H9 (cell line): ENCODE data around the gene WDFY1. TPM values are rescaled to one million over a fixed set of nuclear protein-coding genes. Genes with fewer than 3 reads are reported as not detected.

Source experiments
- DNase-seq: peaks from one replicate; pipeline ENCODE4 v3.0.0-alpha.2; 2017
- H2AFZ ChIP-seq: one replicate; pipeline ENCODE4 v1.6.1; 2013; ENCODE audit warnings: mild to moderate bottlenecking, low read length, control low read depth, moderate library complexity
- H2AK5ac ChIP-seq: 2 replicates; pipeline ENCODE4 v1.6.1; 2013; ENCODE audit warnings: low read length, control low read depth, mixed read lengths; ENCODE audit not compliant: insufficient read length
- H2BK120ac ChIP-seq: one replicate; pipeline ENCODE4 v1.6.1; 2013; ENCODE audit warnings: low read depth, mild to moderate bottlenecking, low read length, control low read depth, inconsistent platforms; ENCODE audit not compliant: poor library complexity, severe bottlenecking
- H2BK12ac ChIP-seq: 2 replicates; pipeline ENCODE4 v1.6.1; 2013; ENCODE audit warnings: low read length, control low read depth, mixed read lengths, low read depth; ENCODE audit not compliant: insufficient read length
- H2BK15ac ChIP-seq: 2 replicates; pipeline ENCODE4 v1.6.1; 2013; ENCODE audit warnings: low read depth, low read length, control low read depth
- H2BK20ac ChIP-seq: one replicate; pipeline ENCODE4 v1.6.1; 2013; ENCODE audit warnings: low read depth, mild to moderate bottlenecking, low read length, control low read depth, inconsistent platforms; ENCODE audit not compliant: poor library complexity, severe bottlenecking
- H2BK5ac ChIP-seq: 2 replicates; pipeline ENCODE4 v1.6.1; 2013; ENCODE audit warnings: low read length, control low read depth, mixed read lengths; ENCODE audit not compliant: insufficient read length
- H3K14ac ChIP-seq: 2 replicates; pipeline ENCODE4 v1.6.1; 2013; ENCODE audit warnings: low read length, control low read depth; ENCODE audit not compliant: insufficient read depth
- H3K18ac ChIP-seq: 2 replicates; pipeline ENCODE4 v1.6.1; 2013; ENCODE audit warnings: low read depth, mild to moderate bottlenecking, mixed read lengths, low read length, control low read depth; ENCODE audit not compliant: insufficient read length
- H3K23ac ChIP-seq: 2 replicates; pipeline ENCODE4 v1.6.1; 2013; ENCODE audit warnings: low read length, control low read depth, mixed read lengths, low read depth; ENCODE audit not compliant: insufficient read length
- H3K23me2 ChIP-seq: 2 replicates; pipeline ENCODE4 v1.6.1; 2013; ENCODE audit warnings: low read depth, mild to moderate bottlenecking, mixed read lengths, low read length, control low read depth; ENCODE audit not compliant: insufficient read length, poor library complexity, severe bottlenecking
- H3K27ac ChIP-seq: 2 replicates; pipeline ENCODE4 v1.5.1; 2013; ENCODE audit warnings: low read length, control low read depth, mixed read lengths, low read depth; ENCODE audit not compliant: insufficient read length
- H3K27me3 ChIP-seq: 2 replicates; pipeline ENCODE4 v1.6.1; 2013; ENCODE audit warnings: low read length, control low read depth, inconsistent platforms; ENCODE audit not compliant: insufficient read depth
- H3K4ac ChIP-seq: 2 replicates; pipeline ENCODE4 v1.6.1; 2013; ENCODE audit warnings: low read depth, mild to moderate bottlenecking, control low read depth, inconsistent platforms, low read length, moderate library complexity
- H3K4me1 ChIP-seq: 2 replicates; pipeline ENCODE4 v1.6.1; 2013; ENCODE audit warnings: low read length, control low read depth, inconsistent platforms; ENCODE audit not compliant: insufficient read depth
- H3K4me2 ChIP-seq: 2 replicates; pipeline ENCODE4 v1.6.1; 2013; ENCODE audit warnings: low read length, control low read depth, mixed read lengths; ENCODE audit not compliant: insufficient read length, insufficient read depth
- H3K56ac ChIP-seq: 2 replicates; pipeline ENCODE4 v1.6.1; 2013; ENCODE audit warnings: low read depth, mild to moderate bottlenecking, mixed read lengths, low read length, control low read depth; ENCODE audit not compliant: insufficient read length
- H3K79me1 ChIP-seq: 2 replicates; pipeline ENCODE4 v1.6.1; 2013; ENCODE audit warnings: low read depth, mild to moderate bottlenecking, moderate library complexity, low read length, control low read depth, inconsistent platforms; ENCODE audit not compliant: insufficient read depth, poor library complexity, severe bottlenecking
- H3K79me2 ChIP-seq: 2 replicates; pipeline ENCODE4 v1.6.1; 2013; ENCODE audit warnings: low read length, control low read depth, inconsistent platforms; ENCODE audit not compliant: insufficient read depth
- H3K9ac ChIP-seq: 2 replicates; pipeline ENCODE4 v1.6.1; 2013; ENCODE audit warnings: low read length, control low read depth, mixed read lengths; ENCODE audit not compliant: insufficient read length; ENCODE audit errors: extremely low read depth
- H3K9me3 ChIP-seq: one replicate; pipeline ENCODE4 v1.6.1; 2013; ENCODE audit warnings: low read depth, low read length, inconsistent platforms; ENCODE audit not compliant: control insufficient read depth
- H3T11ph ChIP-seq: one replicate; pipeline ENCODE4 v1.6.1; 2013; ENCODE audit warnings: mild to moderate bottlenecking, low read length, control low read depth, inconsistent platforms
- H4K20me1 ChIP-seq: one replicate; pipeline ENCODE4 v1.6.1; 2013; ENCODE audit not compliant: control insufficient read depth, insufficient read length, insufficient read depth
- H4K5ac ChIP-seq: 2 replicates; pipeline ENCODE4 v1.6.1; 2013; ENCODE audit warnings: low read depth, mild to moderate bottlenecking, mixed read lengths, low read length, control low read depth; ENCODE audit not compliant: insufficient read length
- H4K8ac ChIP-seq: replicated peaks from 2 replicates; pipeline ENCODE4 v1.6.1; 2013; ENCODE audit warnings: low read length, control low read depth, mixed read lengths, low read depth; ENCODE audit not compliant: insufficient read length
- H4K91ac ChIP-seq: 2 replicates; pipeline ENCODE4 v1.6.1; 2013; ENCODE audit warnings: low read depth, mild to moderate bottlenecking, moderate library complexity, mixed read lengths, low read length, control low read depth; ENCODE audit not compliant: insufficient read length
- H3K27ac Mint-ChIP-seq, 3 experiments: 2 replicates in 2 of 3; 3 replicates in 1 of 3; pipeline ENCODE4 v1.8.0; 2020 to 2021; ENCODE audit warnings: mixed read lengths in 3 of 3, mild to moderate bottlenecking in 1 of 3, moderate library complexity in 1 of 3
- H3K27me3 Mint-ChIP-seq: 2 replicates; pipeline ENCODE4 v1.8.0; 2021; ENCODE audit warnings: low read depth, mild to moderate bottlenecking, moderate library complexity, mixed read lengths
- H3K36me3 Mint-ChIP-seq, 3 experiments: 2 replicates in 2 of 3; 3 replicates in 1 of 3; pipeline ENCODE4 v1.8.0; 2020 to 2021; ENCODE audit warnings: low read depth in 3 of 3, mixed read lengths in 3 of 3; ENCODE audit not compliant: insufficient read depth in 1 of 3
- H3K4me1 Mint-ChIP-seq, 2 experiments: 2 replicates each; pipeline ENCODE4 v1.8.0; 2020; ENCODE audit warnings: mixed read lengths in 2 of 2
- H3K4me3 Mint-ChIP-seq, 2 experiments: 2 replicates in 1 of 2; 3 replicates in 1 of 2; pipeline ENCODE4 v1.8.0; 2020 to 2021; ENCODE audit warnings: mild to moderate bottlenecking in 2 of 2, mixed read lengths in 2 of 2, moderate library complexity in 1 of 2
- H3K9me3 Mint-ChIP-seq, 2 experiments: 2 replicates in 1 of 2; 3 replicates in 1 of 2; pipeline ENCODE4 v1.8.0; 2020; ENCODE audit warnings: mild to moderate bottlenecking in 2 of 2, mixed read lengths in 2 of 2, moderate library complexity in 1 of 2
- WGBS: extraction: QIAGEN DNeasy Blood & Tissue Kit; methylation state at CpG from one replicate; pipeline ENCODE4 v1.1.7; 2013; ENCODE audit warnings: missing lambda C conversion rate, low lambda C conversion rate, mixed read lengths; ENCODE audit not compliant: insufficient read length; ENCODE audit errors: extremely low coverage; 5-methylcytosine and 5-hydroxymethylcytosine counted together
- total RNA-seq: library from RNA; stranded (reverse); gene quantifications from 2 replicates; pipeline ENCODE4 v1.2.1, GENCODE V29; 2021
- TF ChIP-seq, protein P1 (sequence below): fragments of 200-600 bp; sonication (generic); conservative IDR thresholded peaks from 3 replicates; pipeline ENCODE4 v1.8.0; 2021; ENCODE audit warnings: antibody characterized with exemption, mild to moderate bottlenecking

The WDFY1 gene
- total RNA-seq, 1 experiment from 2014 or later, result 54.1 TPM

DNA sequence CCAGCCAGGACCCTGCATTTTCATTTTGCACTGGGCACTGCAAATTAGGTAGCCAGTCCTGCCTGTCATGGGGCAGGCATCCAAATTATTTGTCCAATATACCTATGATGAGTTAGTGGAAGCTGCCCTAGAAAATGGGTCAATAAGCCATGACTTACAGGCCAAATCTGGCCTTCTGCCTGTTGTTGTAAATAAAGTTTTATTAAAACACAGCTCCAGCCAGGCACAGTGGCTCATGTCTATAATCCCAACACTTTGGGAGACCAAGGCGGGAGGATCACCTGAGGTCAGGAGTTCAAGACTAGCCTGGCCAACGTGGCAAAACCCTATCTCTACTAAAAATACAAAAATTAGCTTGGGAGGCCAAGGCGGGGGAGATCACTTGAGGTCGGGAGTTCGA lies 116.0 kb downstream of the WDFY1 start:
- Histone ChIP-seq H2AFZ (no peak overlapping the region), H3K27me3 (no peaks in the 10 kb centered on the region), H3K79me2 (peaks cover 2% of the 10 kb centered on the region; the same call in 1 of the 2 replicates), H4K8ac (no peak overlapping the region), H4K20me1 (no peaks in the 10 kb centered on the region), H2BK5ac (no peak overlapping the region), H3K9me3 (no peaks in the 10 kb centered on the region), H3K4me2 (no peak overlapping the region), H2AK5ac (no peak overlapping the region), H2BK20ac (no peak overlapping the region), H3K23me2 (no peaks in the 10 kb centered on the region), H4K91ac (no peak overlapping the region), H3K4me1 (peaks cover 6% of the 10 kb centered on the region; the same call in 1 of the 2 replicates), H2BK12ac (no peak overlapping the region), H4K5ac (no peak overlapping the region), H3K56ac (no peak overlapping the region), H3K14ac (no peak overlapping the region), H3K79me1 (no peaks in the 10 kb centered on the region), H2BK120ac (no peak overlapping the region), H2BK15ac (no peak overlapping the region), H3K23ac (no peak overlapping the region), H3K9ac (no peak overlapping the region), H3K4ac (no peak overlapping the region), H3T11ph (no peak overlapping the region), H3K18ac (no peak overlapping the region), H3K27ac (no peak overlapping the region)
- no peak overlapping the region for H3K27ac Mint-ChIP-seq
- TF ChIP-seq, protein P1, sequence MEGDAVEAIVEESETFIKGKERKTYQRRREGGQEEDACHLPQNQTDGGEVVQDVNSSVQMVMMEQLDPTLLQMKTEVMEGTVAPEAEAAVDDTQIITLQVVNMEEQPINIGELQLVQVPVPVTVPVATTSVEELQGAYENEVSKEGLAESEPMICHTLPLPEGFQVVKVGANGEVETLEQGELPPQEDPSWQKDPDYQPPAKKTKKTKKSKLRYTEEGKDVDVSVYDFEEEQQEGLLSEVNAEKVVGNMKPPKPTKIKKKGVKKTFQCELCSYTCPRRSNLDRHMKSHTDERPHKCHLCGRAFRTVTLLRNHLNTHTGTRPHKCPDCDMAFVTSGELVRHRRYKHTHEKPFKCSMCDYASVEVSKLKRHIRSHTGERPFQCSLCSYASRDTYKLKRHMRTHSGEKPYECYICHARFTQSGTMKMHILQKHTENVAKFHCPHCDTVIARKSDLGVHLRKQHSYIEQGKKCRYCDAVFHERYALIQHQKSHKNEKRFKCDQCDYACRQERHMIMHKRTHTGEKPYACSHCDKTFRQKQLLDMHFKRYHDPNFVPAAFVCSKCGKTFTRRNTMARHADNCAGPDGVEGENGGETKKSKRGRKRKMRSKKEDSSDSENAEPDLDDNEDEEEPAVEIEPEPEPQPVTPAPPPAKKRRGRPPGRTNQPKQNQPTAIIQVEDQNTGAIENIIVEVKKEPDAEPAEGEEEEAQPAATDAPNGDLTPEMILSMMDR, result no peak
- H3K4me3 Mint-ChIP-seq, result no peak overlapping the region
- peaks cover 15 to 19% of the 10 kb centered on the region in 2 experiments for H3K4me1 Mint-ChIP-seq
- WGBS, result no CpG with 5 or more reads among the region's 5 CpGs
- no peaks in the 10 kb centered on the region for H3K9me3 Mint-ChIP-seq
- no peak for DNase-seq
- H3K27me3 Mint-ChIP-seq, result no peaks in the 10 kb centered on the region
- peaks cover 0 to 3% (median 0%) of the 10 kb centered on the region in 3 experiments; a peak in 2 of 7 replicates for H3K36me3 Mint-ChIP-seq
